ENCODE data around the gene WDR70. TPM values are rescaled to one million over a fixed set of nuclear protein-coding genes. Genes with fewer than 3 reads are reported as not detected.
"Not testable (repeated sequence)": the region's sequence is repeated elsewhere in the genome, so short reads cannot be mapped to it uniquely, and the experiment has no call there.

The WDR70 gene
- total RNA-seq, 1 experiment from 2014 or later, result 12.0 TPM

DNA sequence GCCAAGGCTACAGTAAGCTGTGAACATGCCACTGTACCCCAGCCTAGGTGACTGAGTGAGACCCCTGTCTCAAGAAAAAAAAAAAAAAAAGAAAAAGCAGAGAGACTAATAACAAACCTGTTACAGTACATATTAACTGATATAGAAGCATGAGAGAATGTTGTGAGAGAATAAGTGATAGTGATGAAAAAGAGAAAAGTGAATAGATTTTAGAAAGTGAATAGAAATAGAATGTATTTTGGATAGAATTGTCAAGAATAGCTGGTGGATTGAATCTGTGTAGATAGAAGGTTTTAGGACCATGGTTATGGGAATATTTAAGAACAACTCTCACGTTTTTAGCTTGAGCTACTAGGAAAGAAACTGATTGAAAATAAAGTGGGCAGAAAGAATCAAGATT lies 135.8 kb downstream of the WDR70 start:
- DNase-seq (ENCODE audit: low spot score), result no peak

DNA sequence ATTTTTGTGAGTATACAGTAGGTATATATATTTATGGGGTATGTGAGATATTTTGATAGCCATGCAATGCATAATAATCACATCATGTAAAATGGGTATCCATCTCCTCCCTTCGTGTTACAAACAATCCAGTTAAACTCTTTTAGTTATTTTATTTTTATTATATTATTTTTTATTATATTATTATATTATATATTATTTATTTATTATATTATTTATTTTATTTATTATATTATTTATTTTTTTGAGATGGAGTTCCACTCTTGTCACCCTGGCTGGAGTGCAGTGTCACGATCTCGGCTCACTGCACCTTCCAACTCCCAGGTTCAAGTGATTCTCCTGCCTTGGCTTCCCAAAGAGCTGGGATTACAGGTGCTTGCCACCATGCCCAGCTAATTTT lies 138.6 kb downstream of the WDR70 start:
- no peak for DNase-seq (ENCODE audit: low spot score)

DNA sequence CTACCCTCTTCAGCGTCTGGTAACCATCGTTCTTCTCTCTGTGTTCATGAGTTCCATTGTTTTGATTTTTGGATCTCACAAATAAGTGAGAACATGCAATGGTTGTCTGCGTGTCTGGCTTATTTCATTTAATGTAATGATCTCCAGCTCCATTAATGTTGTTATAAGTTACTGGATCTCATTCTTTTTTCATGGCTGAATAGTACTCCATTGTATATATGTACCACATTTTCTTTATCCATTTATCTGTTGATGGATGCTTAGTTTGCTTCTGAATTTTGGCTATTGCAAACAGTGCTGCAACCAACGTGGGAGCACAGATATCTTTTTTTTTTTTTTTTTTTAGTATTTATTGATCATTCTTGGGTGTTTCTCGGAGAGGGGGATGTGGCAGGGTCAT lies 139.2 kb downstream of the WDR70 start:
- DNase-seq (ENCODE audit: low spot score), result not testable (repeated sequence)

GRCh38 chr5:37519304-37519703 lies 140.2 kb downstream of the WDR70 start:
- DNase-seq (ENCODE audit: low spot score), result no peak

GRCh38 chr5:37519807-37520206 lies 140.7 kb downstream of the WDR70 start:
- no peak for DNase-seq (ENCODE audit: low spot score)

GRCh38 chr5:37520811-37521210 lies 141.7 kb downstream of the WDR70 start:
- DNase-seq (ENCODE audit: low spot score), result no peak

DNA sequence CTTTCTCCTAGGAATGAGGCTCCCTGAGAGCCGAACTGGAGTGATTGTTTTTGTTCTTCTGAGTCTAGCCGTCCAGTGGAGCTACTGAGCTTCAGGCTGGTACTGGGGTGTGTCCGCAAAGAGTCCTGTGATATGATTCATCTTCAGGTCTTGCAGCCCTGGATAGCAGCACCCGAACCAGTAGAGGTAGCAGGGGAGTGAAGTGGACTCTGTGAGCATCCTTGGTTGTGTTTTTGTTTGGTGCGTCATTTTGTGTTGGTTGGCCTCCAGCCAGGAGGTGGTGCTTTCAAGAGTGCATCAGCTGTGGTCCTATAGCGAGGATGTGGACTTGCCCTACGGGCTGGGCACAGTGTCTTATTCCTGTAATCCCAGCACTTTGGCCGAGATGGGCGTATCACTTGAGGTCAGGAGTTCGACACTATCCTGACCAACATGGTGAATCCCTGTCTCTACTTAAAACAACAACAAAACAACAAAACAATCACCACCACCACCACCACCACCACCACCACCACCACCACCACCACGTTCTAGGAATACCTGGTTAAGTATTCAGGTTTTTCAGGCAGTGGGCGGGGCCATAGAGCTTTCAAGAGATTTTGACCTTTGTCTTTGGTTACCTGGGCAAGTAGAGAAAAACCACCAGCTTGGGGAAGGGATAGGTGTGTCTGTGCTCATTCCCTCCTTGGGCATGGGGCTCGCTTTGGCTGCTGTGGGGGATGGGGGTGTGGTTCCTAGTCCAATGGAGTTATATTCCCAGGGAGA lies 154.0 kb downstream of the WDR70 start:
- DNase-seq (ENCODE audit: low spot score), result no peak

DNA sequence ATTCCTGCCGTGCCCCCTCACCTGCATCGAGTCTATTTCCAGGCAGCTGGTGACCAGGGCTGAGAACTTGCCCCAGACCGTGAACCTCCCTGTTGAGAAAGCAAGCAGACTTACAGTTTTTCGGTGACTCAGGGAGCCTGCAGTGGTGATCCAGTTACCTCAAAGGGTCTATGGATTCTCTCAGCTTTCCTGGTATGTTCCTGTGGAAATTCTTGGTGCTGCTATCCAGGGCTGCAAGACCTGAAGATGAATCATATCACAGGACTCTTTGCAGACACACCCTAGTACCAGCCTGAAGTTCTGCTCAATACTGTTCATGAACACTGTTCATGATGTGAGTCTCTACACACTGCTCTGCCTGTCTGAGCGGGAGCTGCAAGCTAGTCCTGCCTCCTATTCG lies 154.7 kb downstream of the WDR70 start:
- DNase-seq (ENCODE audit: low spot score), result no peak

DNA sequence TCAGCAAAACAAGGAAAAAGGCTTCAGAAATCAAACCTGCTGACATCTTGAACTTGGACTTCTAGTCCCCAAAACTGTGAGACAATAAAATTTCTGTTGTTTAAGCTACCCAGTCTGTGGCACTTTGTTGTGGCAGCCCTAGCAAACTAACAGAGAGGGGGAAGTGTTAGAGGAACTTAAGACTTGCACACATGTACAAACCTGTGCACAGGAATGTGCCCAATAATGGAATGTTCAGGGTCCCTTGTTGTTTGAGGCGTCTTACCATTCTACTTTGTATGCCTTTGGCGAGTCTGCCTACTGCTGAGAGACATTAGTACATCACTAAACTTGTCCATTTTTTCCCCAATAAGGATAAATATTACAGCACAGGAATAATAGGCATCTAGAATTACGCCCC lies 160.3 kb downstream of the WDR70 start:
- no peak for DNase-seq (ENCODE audit: low spot score)

GRCh38 chr5:37543216-37543615 lies 164.1 kb downstream of the WDR70 start:
- no peak for DNase-seq (ENCODE audit: low spot score)

DNA sequence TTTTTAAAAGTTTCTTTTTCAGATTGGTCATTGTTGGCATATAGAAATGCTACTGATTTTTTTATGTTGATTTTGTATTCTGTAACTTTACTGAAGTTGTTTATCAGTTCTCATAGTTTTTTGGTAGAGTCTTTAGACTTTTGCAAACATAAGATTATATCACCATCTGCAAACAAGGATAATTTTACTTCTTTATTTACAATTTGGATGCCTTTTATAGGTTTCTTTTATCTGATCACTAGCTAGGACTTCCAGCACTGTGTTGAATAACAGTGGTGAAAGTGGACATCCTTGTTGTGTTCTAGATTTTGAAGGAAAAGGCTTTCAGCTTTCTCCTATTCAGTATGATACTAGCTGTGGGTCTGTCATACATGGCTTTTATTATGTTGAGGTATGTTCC lies 170.3 kb downstream of the WDR70 start:
- no peak for DNase-seq (ENCODE audit: low spot score)

- no peak for DNase-seq (ENCODE audit: low spot score)
Measured at GRCh38 chr5:37552161-37552560, 173.0 kb downstream of the WDR70 start.

DNA sequence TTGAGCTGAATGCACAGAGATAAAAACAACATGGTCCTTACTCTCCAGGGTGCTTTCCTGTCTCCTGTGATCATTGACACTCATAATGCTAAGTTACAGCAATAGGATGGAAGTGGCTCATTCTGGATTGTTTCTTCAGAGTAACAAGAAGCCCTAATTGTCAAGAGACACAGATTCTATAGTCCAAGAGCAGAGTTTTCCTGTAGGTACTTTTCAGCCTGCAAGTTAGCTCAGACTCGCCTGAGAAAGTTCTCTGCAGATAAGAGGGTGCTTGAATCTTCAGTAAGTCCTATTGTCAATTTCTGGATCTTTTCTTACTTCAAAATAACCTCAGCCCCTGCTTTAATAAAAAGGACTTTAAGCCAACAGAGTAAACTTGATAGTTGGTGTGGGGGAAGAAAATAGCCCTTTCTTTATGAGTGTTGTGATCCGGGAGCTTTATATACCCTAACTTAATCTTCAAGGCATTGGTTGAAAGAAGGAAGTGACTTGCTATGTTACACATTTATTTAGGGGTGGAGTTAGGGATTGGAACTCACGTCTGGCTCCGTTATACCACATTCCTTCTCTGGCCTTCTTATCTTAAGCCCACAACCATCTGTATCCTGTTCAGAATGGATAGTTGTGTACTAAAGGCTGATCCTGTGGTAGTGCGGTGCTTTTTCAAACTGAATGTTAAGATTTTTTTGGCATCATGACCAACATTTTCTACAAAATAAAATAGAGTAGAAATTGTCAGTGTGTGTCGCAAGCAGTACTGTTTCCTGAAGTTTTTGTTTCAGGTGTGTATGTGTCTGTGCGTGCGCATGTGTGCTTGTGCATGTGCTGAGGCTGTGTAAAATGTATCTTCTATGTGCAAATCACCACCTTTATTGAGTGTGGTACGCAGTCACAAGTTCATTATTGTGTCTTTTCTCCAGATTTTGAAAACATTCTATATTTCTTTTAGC lies 173.9 kb downstream of the WDR70 start:
- no peak for DNase-seq (ENCODE audit: low spot score)

DNA sequence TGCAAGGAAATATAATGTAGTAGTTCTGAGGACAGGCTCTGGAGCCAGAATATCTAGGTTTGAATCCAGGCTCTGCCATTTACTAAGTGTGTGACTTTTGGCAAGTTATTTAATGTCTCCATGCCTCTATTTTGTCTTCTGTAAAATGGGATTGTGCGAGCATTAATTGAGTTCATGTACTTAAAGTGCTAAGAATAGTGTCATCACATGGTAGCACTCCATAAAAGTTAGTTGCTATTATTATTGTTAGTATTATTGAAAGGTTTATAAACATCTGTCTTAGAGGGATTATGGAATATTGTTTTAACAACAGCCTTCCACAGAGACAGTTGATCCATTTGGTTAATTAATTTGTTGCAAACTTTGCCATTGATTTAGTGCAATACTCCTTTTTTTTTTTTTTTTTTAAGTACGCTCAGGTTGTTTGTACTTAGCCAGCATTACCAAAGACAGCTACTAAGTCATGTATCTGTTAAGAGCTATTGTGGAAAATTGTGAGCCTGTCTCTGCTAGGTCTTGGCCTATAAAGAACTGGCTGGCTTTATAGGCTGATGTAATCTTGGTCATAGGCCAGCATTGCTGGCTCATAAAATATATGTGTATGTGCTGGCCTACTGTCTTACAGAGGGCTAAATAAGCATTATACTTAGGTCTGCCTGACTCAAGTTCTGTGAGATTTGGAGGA lies 174.7 kb downstream of the WDR70 start:
- no peak for DNase-seq (ENCODE audit: low spot score)

DNA sequence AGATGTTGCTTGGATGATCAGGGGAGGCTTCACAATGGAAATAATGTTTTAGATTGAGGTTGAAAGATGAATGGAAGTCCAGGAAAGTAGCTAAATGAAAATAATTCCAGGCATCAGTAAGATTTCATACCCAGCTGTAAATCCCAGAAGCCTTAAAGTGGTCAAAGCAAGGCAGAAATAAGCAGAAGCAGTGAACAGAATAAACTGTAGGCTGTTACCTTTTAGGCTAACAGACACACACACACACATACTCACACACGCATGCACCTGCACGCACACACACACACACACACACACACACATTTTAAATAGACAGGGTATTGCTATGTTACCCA lies 175.3 kb downstream of the WDR70 start:
- no peak for DNase-seq (ENCODE audit: low spot score)

DNA sequence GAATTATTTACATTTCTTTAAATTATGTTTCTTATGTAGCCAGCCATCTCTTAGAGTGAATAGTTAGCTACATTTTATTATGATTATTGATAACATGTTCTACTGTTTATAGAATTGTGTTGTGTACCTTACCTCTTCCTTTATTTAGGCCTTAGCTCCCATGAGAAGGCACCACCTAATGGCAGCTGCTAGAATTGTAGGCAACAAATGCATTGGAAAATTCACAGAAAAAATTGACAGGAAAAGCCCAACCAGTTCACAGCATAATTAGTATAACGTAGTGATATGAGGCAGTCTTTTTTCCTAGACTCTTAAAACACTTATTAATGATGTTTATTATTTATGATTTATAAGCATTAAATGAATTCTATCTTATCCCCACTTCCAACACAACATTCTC lies 175.8 kb downstream of the WDR70 start:
- DNase-seq (ENCODE audit: low spot score), result peak; percentile 53

DNA sequence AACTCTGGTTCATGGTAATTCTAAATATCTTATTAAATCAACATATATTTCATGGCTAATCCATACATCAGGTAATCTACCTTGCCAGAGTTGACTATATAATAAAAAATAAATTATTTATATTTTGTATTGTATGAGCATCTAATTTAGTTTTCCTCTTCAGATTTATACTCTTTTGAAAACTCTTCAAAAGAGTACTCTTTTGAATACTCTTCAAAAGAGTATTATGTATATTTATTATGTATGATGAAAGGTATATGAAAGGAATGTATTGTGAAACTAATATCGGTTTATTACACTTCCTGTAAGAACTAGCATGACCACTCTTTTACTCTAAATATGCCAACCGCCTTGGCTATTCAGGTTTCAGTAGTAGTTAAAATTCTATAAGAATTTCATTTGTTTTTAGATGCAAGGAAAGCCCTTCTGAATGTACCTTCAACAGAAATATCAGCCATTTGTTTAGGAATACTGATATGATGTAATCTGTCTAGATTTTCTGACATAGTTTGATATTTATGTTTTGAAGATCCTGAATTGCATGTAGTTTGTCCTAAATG lies 178.7 kb downstream of the WDR70 start:
- DNase-seq (ENCODE audit: low spot score), result no peak

DNA sequence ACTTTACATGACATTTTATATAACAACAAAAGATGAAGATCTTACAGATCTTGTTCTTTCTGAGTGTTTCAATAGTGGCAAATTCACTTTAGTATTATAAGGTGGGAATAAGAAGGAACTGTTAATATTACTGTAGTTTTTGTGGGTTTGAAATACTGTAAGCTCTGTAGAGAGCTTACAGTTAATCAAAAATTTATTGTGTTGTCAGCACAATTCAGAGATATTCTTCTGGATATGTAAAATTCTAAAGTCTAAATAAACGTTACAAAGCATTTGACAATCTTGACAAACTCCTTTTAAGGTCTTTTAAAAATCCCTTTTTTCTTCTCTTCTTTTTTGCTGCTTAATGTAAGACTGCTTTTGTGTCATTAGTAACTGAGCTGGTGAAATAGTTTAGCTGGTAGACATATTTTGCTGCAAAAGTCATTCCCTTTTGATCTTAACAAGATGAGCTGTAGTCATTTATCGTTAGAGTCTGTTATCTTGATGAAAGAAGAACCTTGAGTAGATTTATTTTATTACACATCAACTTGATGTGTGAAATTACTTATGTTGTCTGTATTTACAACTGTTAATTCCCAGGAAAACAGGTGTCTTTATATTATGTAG lies 186.0 kb downstream of the WDR70 start:
- no peak for DNase-seq (ENCODE audit: low spot score)

DNA sequence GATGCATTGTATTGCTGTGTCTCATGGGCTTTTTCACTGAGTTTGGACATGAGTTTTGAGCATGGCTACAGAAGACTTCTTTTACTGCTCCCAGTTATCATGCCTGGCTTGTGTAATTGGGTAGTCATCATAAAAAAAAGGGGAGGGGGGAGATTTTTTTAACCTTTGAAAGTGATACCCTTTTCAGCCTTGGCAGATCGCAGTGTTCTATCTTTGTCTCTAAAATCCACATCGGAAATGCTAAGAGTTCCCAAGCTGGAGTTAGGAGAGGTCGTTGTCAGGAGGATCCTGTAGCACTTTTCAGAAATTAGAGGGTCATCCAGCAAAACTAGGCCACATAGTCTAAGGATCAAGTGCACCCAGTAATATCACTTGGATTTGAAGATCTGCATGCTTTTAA lies 188.4 kb downstream of the WDR70 start:
- DNase-seq (ENCODE audit: low spot score), result no peak

DNA sequence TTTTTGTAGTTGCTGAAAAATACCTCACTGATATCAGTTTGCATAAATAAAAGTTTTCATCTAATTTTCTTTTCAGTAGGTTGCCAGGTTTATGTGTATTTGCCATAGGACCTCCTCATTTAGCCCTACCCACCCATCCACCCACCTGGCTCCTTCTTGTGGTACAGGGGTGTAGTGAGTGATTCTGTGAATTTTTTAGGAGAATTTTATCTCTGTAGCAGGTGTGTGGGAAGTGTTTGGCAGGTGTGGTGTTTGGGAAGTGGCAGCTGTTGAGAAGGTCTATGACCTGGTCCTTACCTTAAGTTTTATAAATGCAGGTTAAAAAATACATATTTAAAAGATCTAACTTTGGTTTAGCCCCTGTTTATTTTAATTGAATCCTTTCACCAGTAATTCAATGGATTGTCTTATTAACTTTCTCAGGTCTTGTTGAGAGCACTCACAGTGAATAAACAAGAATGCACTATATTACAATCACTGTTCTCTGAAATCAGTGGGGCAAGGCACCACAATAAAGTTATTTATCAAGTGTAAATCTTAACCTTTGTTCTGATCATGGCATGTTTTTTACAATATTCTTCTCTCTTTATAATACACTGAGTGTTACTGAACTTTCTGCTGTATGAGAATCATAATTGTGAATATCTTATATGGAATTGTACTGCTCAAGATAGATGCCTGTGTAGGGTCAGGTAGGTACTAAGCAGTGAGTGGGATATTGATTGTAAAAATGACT lies 189.1 kb downstream of the WDR70 start:
- DNase-seq (ENCODE audit: low spot score), result no peak

DNA sequence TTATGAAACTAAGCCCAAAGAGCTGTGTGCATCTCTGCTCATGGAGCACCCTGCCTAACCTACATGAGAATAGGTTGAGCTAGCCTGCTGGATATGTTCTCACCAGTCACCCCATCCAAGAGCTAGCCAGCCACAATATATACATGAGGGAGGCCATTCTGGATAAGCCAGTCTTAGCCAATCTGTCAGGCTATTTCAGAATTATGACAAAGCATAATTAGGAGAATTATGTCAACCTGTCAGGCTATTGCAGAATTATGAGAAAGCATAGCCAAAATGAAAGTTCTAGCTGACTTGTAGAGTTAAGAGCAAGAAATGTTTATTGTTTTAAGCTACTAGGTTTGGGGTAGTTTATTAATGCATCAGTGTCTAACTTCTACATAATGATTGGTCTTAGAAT lies 189.8 kb downstream of the WDR70 start:
- DNase-seq (ENCODE audit: low spot score), result no peak
